HCT116 (cell line): Measurements from ENCODE around the gene CUX1. TPM values are rescaled to one million over a fixed set of nuclear protein-coding genes. Genes with fewer than 3 reads are reported as not detected.

Source experiments
- ATAC-seq: fragments of 200-7000 bp; cut with Tn5 transposase; 2 replicates; pipeline ENCODE4 v1.9.1; 2020; ENCODE audit warnings: mild to moderate bottlenecking, moderate library complexity
- BruUV-seq: library from RNA; stranded (reverse); fragments of 400-500 nt; replicated peaks from 2 replicates; lab custom pipeline; 2021; lab: Mats Ljungman, UMichigan
- CTCF ChIA-PET: fragments of 300-600 bp; sonication (Branson Sonifier 250); formaldehyde crosslinking; loops from one replicate; lab custom pipeline; 2021; ENCODE audit warnings: antibody characterized with exemption; lab: Charles Lee
- POLR2A ChIA-PET: fragments of 300-600, 350-600 bp; sonication (Branson Sonifier 250); formaldehyde crosslinking; loops from one replicate; lab custom pipeline; 2021; ENCODE audit warnings: antibody characterized with exemption; lab: Charles Lee
- RAD21 ChIA-PET, 2 experiments: fragments of 300-600 bp; sonication (Branson Sonifier 250); formaldehyde crosslinking; loops; one replicate each; lab custom pipeline; 2023; ENCODE audit warnings: low total read pairs in 2 of 2; ENCODE audit not compliant: uncharacterized antibody in 2 of 2, unreplicated experiment in 2 of 2, low non-redundant PET in 1 of 2; lab: Charles Lee
- DNase-seq: peaks from one replicate; pipeline ENCODE4 v3.0.0-alpha.2; 2010; ENCODE audit warnings: low read depth, low spot score
- H2AFZ ChIP-seq: fragments of 200-600 bp; shearing (Covaris generic), sonication (generic); 2 replicates; pipeline ENCODE4 v1.6.1; 2017; ENCODE audit warnings: low read depth, mixed run types, mixed read lengths, antibody characterized with exemption, low read length; ENCODE audit not compliant: poor library complexity, severe bottlenecking
- H3K27ac ChIP-seq: 2 replicates; pipeline ENCODE4 v1.5.1; 2012; ENCODE audit warnings: low read depth, low read length
- H3K27me3 ChIP-seq: fragments of 200-600 bp; sonication (generic); 2 replicates; pipeline ENCODE4 v1.6.1; 2016; ENCODE audit warnings: mixed run types, low read length, mixed read lengths; ENCODE audit not compliant: insufficient read depth
- H3K36me3 ChIP-seq, 2 experiments: fragments of 200-500 bp in 1 of 2; fragments of 200-600 bp in 1 of 2; sonication (Bioruptor generic) in 1 of 2; sonication (generic) in 1 of 2; 2 replicates each; pipeline versions ENCODE4 v1.5.1 to v1.6.1; 2014 to 2016; ENCODE audit warnings: low read length in 2 of 2, inconsistent platforms in 1 of 2, mixed read lengths in 1 of 2, mixed run types in 1 of 2; ENCODE audit not compliant: insufficient read depth in 2 of 2, control insufficient read depth in 1 of 2
- H3K4me1 ChIP-seq, 2 experiments: fragments of 200-600 bp in 1 of 2; sonication (generic) in 1 of 2; 2 replicates each; pipeline versions ENCODE4 v1.5.1 to v1.6.1; 2012 to 2017; ENCODE audit warnings: low read length in 2 of 2, inconsistent platforms in 1 of 2, mild to moderate bottlenecking in 1 of 2, mixed read lengths in 1 of 2, mixed run types in 1 of 2, moderate library complexity in 1 of 2; ENCODE audit not compliant: insufficient read depth in 2 of 2, control insufficient read depth in 1 of 2
- H3K4me2 ChIP-seq: fragments of 200-600 bp; sonication (generic); 2 replicates; pipeline ENCODE4 v1.6.1; 2017; ENCODE audit warnings: mixed run types, low read length, mixed read lengths
- H3K4me3 ChIP-seq, 2 experiments: fragments of 200-600 bp in 1 of 2; sonication (generic) in 1 of 2; replicated peaks in 1 of 2; 2 replicates each; pipeline ENCODE4 v1.5.1; 2011 to 2016; ENCODE audit warnings: low read length in 2 of 2, control low read depth in 1 of 2, low read depth in 1 of 2, mild to moderate bottlenecking in 1 of 2, mixed read lengths in 1 of 2, mixed run types in 1 of 2
- H3K79me2 ChIP-seq: fragments of 200-600 bp; sonication (generic); 2 replicates; pipeline ENCODE4 v1.6.1; 2017; ENCODE audit warnings: mild to moderate bottlenecking, mixed run types, low read length, moderate library complexity, mixed read lengths; ENCODE audit not compliant: insufficient read depth
- H3K9ac ChIP-seq: fragments of 200-600 bp; sonication (generic); 2 replicates; pipeline ENCODE4 v1.6.1; 2016; ENCODE audit warnings: low read length, mixed read lengths
- H3K9me2 ChIP-seq: fragments of 200-600 bp; sonication (generic), shearing (Covaris generic); 2 replicates; pipeline ENCODE4 v1.6.1; 2017; ENCODE audit warnings: mixed run types, mild to moderate bottlenecking, moderate library complexity; ENCODE audit not compliant: insufficient read depth
- H3K9me3 ChIP-seq, 2 experiments: fragments of 200-500 bp in 1 of 2; fragments of 200-600 bp in 1 of 2; sonication (Bioruptor generic) in 1 of 2; sonication (generic) in 1 of 2; 2 replicates each; pipeline ENCODE4 v1.6.1; 2014 to 2017; ENCODE audit warnings: low read length in 2 of 2, mixed read lengths in 2 of 2, inconsistent platforms in 1 of 2, low read depth in 1 of 2, mild to moderate bottlenecking in 1 of 2, mixed run types in 1 of 2, moderate library complexity in 1 of 2; ENCODE audit not compliant: control insufficient read depth in 1 of 2, insufficient read depth in 1 of 2
- H4K20me1 ChIP-seq: fragments of 200-600 bp; sonication (generic), shearing (Covaris generic); 2 replicates; pipeline ENCODE4 v1.6.1; 2017; ENCODE audit warnings: mixed run types, mild to moderate bottlenecking, moderate library complexity; ENCODE audit not compliant: insufficient read depth
- EGR1 ChIP-seq: IDR thresholded peaks from 2 replicates; pipeline ENCODE4 v1.6.1; 2012; ENCODE audit warnings: low read depth
- ELF1 ChIP-seq: IDR thresholded peaks from 2 replicates; pipeline ENCODE4 v1.6.1; 2012; ENCODE audit warnings: low read depth, borderline replicate concordance
- EZH2 ChIP-seq: fragments of 200-600 bp; sonication (generic); IDR thresholded peaks from 2 replicates; pipeline ENCODE4 v1.6.1; 2017; ENCODE audit warnings: antibody characterized with exemption, mixed run types
- EZH2phosphoT487 ChIP-seq: fragments of 200-600 bp; IDR thresholded peaks from 2 replicates; pipeline ENCODE4 v1.6.1; 2018; ENCODE audit warnings: antibody characterized with exemption, borderline replicate concordance
- FOSL1 ChIP-seq: IDR thresholded peaks from 2 replicates; pipeline ENCODE4 v1.6.1; 2012; ENCODE audit warnings: low read depth
- POLR2AphosphoS5 ChIP-seq: IDR thresholded peaks from 2 replicates; pipeline ENCODE4 v1.6.1; 2011; ENCODE audit warnings: mild to moderate bottlenecking, low read depth, low read length, moderate library complexity
- RAD21 ChIP-seq: IDR thresholded peaks from 2 replicates; pipeline ENCODE4 v1.6.1; 2012; ENCODE audit warnings: low read depth, mild to moderate bottlenecking
- SIN3A ChIP-seq: IDR thresholded peaks from 2 replicates; pipeline ENCODE4 v1.6.1; 2012; ENCODE audit warnings: low read depth
- SP1 ChIP-seq: IDR thresholded peaks from 2 replicates; pipeline ENCODE4 v1.6.1; 2012; ENCODE audit warnings: low read depth
- SRF ChIP-seq: IDR thresholded peaks from 2 replicates; pipeline ENCODE4 v1.6.1; 2012; ENCODE audit warnings: low read depth
- TCF7L2 ChIP-seq: IDR thresholded peaks from 2 replicates; pipeline ENCODE4 v1.7.0; 2011; ENCODE audit warnings: borderline replicate concordance, inconsistent platforms; ENCODE audit not compliant: insufficient read depth, insufficient read length; ENCODE audit errors: extremely low read depth
- YY1 ChIP-seq: IDR thresholded peaks from 2 replicates; pipeline ENCODE4 v1.6.1; 2011; ENCODE audit warnings: low read length, low read depth, moderate library complexity, mild to moderate bottlenecking; ENCODE audit not compliant: insufficient replicate concordance; ENCODE audit errors: extremely low read depth
- ZFX ChIP-seq: fragments of 450-650 bp; IDR thresholded peaks from 2 replicates; pipeline ENCODE4 v1.6.1; 2017
- intact Hi-C: fragments of 100-400 bp; cut with micrococcal nuclease; formaldehyde crosslinking; loops from 2 replicates; pipeline ENCODE4 v1.10.0; 2022
- total RNA-seq: library from RNA; stranded (reverse); gene quantifications from one replicate; pipeline ENCODE4 v1.2.1, GENCODE V29; 2021; ENCODE audit not compliant: unreplicated experiment
- TF ChIP-seq, protein P1 (sequence below): IDR thresholded peaks from 2 replicates; pipeline ENCODE4 v1.6.1; 2011; ENCODE audit warnings: mild to moderate bottlenecking, low read length, moderate library complexity; ENCODE audit not compliant: insufficient replicate concordance; ENCODE audit errors: extremely low read depth
- TF ChIP-seq, protein P2 (sequence below): IDR thresholded peaks from 2 replicates; pipeline ENCODE4 v1.6.1; 2012
- TF ChIP-seq, protein P3 (sequence below): IDR thresholded peaks from 2 replicates; pipeline ENCODE4 v1.6.1; 2012; ENCODE audit warnings: low read depth

Gene CUX1
- total RNA-seq, 1 experiment from 2014 or later, result 68.9 TPM

DNA sequence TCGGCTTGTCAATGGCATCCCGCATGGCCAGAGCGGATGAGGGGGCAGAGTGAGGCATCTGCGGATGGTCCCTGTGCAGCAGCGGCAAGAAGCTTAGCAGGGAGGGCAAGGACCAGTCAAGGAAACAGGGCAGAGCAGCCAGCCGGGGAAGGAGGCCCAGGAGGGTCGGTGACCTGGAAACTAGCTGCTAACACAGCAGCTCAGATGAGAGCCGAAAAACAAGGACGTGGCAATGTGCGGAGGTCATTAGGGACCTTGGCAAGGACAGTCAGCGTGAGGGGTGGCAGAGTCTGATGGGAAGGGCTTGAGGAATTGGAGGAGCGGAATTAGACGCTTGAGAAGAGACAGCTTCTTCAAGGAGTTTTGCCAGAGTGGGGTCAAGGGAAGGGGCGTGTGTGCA, 449.1 kb downstream of the CUX1 start:
- no peak overlapping the region for H3K9ac ChIP-seq
- DNase-seq (no peak), ATAC-seq (no peak)
- no peak overlapping the region for H3K27ac ChIP-seq
- no peaks in the 10 kb centered on the region for H3K27me3 ChIP-seq
- H3K4me2 ChIP-seq, result no peak overlapping the region
- H2AFZ ChIP-seq, result no peak overlapping the region
- H3K36me3 ChIP-seq, result no peaks in the 10 kb centered on the region
- no peak for TF ChIP-seq SP1
- TF ChIP-seq POLR2AphosphoS5, result no peak
- TF ChIP-seq EZH2phosphoT487, result no peak
- no peak for TF ChIP-seq FOSL1
- no peak for TF ChIP-seq SRF
- TF ChIP-seq SIN3A, result no peak
- TF ChIP-seq ZFX, result no peak
- no peaks in the 10 kb centered on the region for H4K20me1 ChIP-seq
- POLR2A ChIA-PET, result no interaction called here
- no TSS peak for BruUV-seq
- RAD21 ChIA-PET, result no interaction called here
- H3K4me3 ChIP-seq, result no peak overlapping the region
- H3K9me3 ChIP-seq, result no peaks in the 10 kb centered on the region
- H3K9me2 ChIP-seq, result no peaks in the 10 kb centered on the region
- peaks cover 0 to 1% of the 10 kb centered on the region in 2 experiments; a peak in 1 of 4 replicates for H3K4me1 ChIP-seq
- CTCF ChIA-PET, result no interaction called here
- H3K79me2 ChIP-seq, result no peaks in the 10 kb centered on the region
- intact Hi-C loops, result no loop called here

DNA sequence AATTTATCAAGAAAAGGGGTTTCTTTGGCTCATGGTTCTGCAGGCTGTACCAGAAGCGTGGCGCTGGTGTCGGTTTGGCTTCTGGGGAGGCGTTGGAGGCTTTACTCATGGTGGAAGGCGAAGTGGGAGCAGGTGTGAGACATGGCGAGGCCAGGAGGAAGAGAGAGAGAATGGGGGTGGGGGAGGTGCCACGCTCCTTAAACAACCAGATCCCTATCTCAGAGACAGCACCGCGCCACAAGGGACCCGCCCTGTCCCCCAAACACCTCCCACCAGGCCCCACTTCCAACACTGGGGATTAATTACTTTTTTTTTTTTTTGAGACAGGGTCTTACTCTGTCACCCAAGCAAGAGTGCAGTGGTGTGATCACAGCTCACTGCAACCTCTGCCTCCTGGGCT, 451.2 kb downstream of the CUX1 start:
- intact Hi-C loops, result no loop called here
- H2AFZ ChIP-seq, result no peak overlapping the region
- H3K36me3 ChIP-seq, result no peaks in the 10 kb centered on the region
- no peaks in the 10 kb centered on the region for H3K27me3 ChIP-seq
- DNase-seq (no peak), ATAC-seq (no peak)
- no peak overlapping the region for H3K4me2 ChIP-seq
- no peaks in the 10 kb centered on the region for H3K9me3 ChIP-seq
- no peak overlapping the region for H3K27ac ChIP-seq
- no peaks in the 10 kb centered on the region for H4K20me1 ChIP-seq
- no peaks in the 10 kb centered on the region for H3K79me2 ChIP-seq
- RAD21 ChIA-PET, result no interaction called here
- peaks cover 13 to 22% of the 10 kb centered on the region in 2 experiments for H3K4me1 ChIP-seq
- H3K9me2 ChIP-seq, result no peaks in the 10 kb centered on the region
- no peak overlapping the region for H3K4me3 ChIP-seq
- H3K9ac ChIP-seq, result no peak overlapping the region
- CTCF ChIA-PET, result no interaction called here
- no TSS peak for BruUV-seq
- POLR2A ChIA-PET, result no interaction called here
- TF ChIP-seq ZFX (no peak), EZH2phosphoT487 (no peak), ELF1 (no peak), RAD21 (no peak), FOSL1 (no peak), TCF7L2 (no peak), POLR2AphosphoS5 (no peak), EGR1 (no peak), EZH2 (no peak), YY1 (no peak)
- TF ChIP-seq, protein P1, sequence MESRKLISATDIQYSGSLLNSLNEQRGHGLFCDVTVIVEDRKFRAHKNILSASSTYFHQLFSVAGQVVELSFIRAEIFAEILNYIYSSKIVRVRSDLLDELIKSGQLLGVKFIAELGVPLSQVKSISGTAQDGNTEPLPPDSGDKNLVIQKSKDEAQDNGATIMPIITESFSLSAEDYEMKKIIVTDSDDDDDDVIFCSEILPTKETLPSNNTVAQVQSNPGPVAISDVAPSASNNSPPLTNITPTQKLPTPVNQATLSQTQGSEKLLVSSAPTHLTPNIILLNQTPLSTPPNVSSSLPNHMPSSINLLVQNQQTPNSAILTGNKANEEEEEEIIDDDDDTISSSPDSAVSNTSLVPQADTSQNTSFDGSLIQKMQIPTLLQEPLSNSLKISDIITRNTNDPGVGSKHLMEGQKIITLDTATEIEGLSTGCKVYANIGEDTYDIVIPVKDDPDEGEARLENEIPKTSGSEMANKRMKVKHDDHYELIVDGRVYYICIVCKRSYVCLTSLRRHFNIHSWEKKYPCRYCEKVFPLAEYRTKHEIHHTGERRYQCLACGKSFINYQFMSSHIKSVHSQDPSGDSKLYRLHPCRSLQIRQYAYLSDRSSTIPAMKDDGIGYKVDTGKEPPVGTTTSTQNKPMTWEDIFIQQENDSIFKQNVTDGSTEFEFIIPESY, result no peak
- TF ChIP-seq, protein P2, sequence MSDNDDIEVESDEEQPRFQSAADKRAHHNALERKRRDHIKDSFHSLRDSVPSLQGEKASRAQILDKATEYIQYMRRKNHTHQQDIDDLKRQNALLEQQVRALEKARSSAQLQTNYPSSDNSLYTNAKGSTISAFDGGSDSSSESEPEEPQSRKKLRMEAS, result no peak
- TF ChIP-seq, protein P3, sequence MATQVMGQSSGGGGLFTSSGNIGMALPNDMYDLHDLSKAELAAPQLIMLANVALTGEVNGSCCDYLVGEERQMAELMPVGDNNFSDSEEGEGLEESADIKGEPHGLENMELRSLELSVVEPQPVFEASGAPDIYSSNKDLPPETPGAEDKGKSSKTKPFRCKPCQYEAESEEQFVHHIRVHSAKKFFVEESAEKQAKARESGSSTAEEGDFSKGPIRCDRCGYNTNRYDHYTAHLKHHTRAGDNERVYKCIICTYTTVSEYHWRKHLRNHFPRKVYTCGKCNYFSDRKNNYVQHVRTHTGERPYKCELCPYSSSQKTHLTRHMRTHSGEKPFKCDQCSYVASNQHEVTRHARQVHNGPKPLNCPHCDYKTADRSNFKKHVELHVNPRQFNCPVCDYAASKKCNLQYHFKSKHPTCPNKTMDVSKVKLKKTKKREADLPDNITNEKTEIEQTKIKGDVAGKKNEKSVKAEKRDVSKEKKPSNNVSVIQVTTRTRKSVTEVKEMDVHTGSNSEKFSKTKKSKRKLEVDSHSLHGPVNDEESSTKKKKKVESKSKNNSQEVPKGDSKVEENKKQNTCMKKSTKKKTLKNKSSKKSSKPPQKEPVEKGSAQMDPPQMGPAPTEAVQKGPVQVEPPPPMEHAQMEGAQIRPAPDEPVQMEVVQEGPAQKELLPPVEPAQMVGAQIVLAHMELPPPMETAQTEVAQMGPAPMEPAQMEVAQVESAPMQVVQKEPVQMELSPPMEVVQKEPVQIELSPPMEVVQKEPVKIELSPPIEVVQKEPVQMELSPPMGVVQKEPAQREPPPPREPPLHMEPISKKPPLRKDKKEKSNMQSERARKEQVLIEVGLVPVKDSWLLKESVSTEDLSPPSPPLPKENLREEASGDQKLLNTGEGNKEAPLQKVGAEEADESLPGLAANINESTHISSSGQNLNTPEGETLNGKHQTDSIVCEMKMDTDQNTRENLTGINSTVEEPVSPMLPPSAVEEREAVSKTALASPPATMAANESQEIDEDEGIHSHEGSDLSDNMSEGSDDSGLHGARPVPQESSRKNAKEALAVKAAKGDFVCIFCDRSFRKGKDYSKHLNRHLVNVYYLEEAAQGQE, result no peak
